NT2/D1 (cell line): Measurements from ENCODE around the gene CDH16.

Experiments used
- SUZ12 ChIP-seq: IDR thresholded peaks from 2 replicates; pipeline ENCODE4 v1.6.1; 2011; ENCODE audit not compliant: insufficient read length, insufficient read depth; ENCODE audit errors: extremely low read depth
- YY1 ChIP-seq: IDR thresholded peaks from 2 replicates; pipeline ENCODE4 v1.6.1; 2011; ENCODE audit not compliant: insufficient read length, insufficient read depth
- ZNF274 ChIP-seq: IDR thresholded peaks from 2 replicates; pipeline ENCODE4 v1.6.1; 2011; ENCODE audit warnings: mild to moderate bottlenecking, low read depth, low read length

- no peak for TF ChIP-seq SUZ12
- TF ChIP-seq ZNF274: no peak
- TF ChIP-seq YY1: no peak
Observed at GRCh38 chr16:66946541-66946940, 27.9 kb upstream of the CDH16 start.
